Neural cell (in vitro differentiated cells): Measurements from ENCODE around the gene GRK3. TPM values are rescaled to one million over a fixed set of nuclear protein-coding genes. Genes with fewer than 3 reads are reported as not detected.
"Not testable (repeated sequence)": the region's sequence is repeated elsewhere in the genome, so short reads cannot be mapped to it uniquely, and the experiment has no call there.

Experiments used
- H2AFZ ChIP-seq: fragments of 200-600, 300-800 bp; sonication (generic), shearing (Covaris generic); 2 replicates; pipeline ENCODE4 v1.6.0; 2014; ENCODE audit warnings: low read depth, mild to moderate bottlenecking, antibody characterized with exemption, low read length, moderate library complexity
- H3F3A ChIP-seq: fragments of 200-600 bp; shearing (Covaris generic); 2 replicates; pipeline ENCODE4 v1.6.1; 2016; ENCODE audit warnings: mild to moderate bottlenecking, moderate library complexity, mixed read lengths, antibody characterized with exemption, low read length; ENCODE audit not compliant: insufficient read depth, poor library complexity, severe bottlenecking
- H3K27ac ChIP-seq: fragments of 200-600, 300-800 bp; sonication (generic), shearing (Covaris generic); 2 replicates; pipeline ENCODE4 v1.5.1; 2014; ENCODE audit warnings: mild to moderate bottlenecking, low read length, moderate library complexity
- H3K27me3 ChIP-seq: fragments of 300-800, 200-600 bp; sonication (generic), shearing (Covaris generic); 2 replicates; pipeline ENCODE4 v1.6.0; 2014; ENCODE audit warnings: mild to moderate bottlenecking, low read depth, low read length, moderate library complexity; ENCODE audit not compliant: insufficient read depth
- H3K36me3 ChIP-seq: fragments of 300-800, 200-600 bp; sonication (generic), shearing (Covaris generic); 2 replicates; pipeline ENCODE4 v1.5.1; 2014; ENCODE audit warnings: mild to moderate bottlenecking, antibody characterized with exemption, low read length, moderate library complexity; ENCODE audit not compliant: insufficient read depth
- H3K4me2 ChIP-seq: fragments of 300-800, 200-600 bp; sonication (generic), shearing (Covaris generic); 2 replicates; pipeline ENCODE4 v1.6.0; 2014; ENCODE audit warnings: mild to moderate bottlenecking, low read length
- H3K4me3 ChIP-seq: fragments of 300-800, 200-600 bp; sonication (generic), shearing (Covaris generic); 2 replicates; pipeline ENCODE4 v1.5.1; 2014; ENCODE audit warnings: mild to moderate bottlenecking, low read length, moderate library complexity
- H3K79me2 ChIP-seq: fragments of 200-600 bp; shearing (Covaris generic); replicated peaks from 2 replicates; pipeline ENCODE4 v1.6.0; 2014; ENCODE audit warnings: mild to moderate bottlenecking, low read length, moderate library complexity; ENCODE audit not compliant: insufficient read depth
- H3K9ac ChIP-seq: fragments of 300-800, 200-600 bp; sonication (generic), shearing (Covaris generic); 2 replicates; pipeline ENCODE4 v1.6.1; 2016; ENCODE audit warnings: mild to moderate bottlenecking, low read length, mixed read lengths
- H3K9me2 ChIP-seq: fragments of 200-600 bp; shearing (Covaris generic); 2 replicates; pipeline ENCODE4 v1.6.1; 2016; ENCODE audit warnings: mild to moderate bottlenecking, low read length, mixed read lengths; ENCODE audit not compliant: insufficient read depth
- H3K9me3 ChIP-seq: fragments of 200-600, 300-800 bp; sonication (generic), shearing (Covaris generic); 2 replicates; pipeline ENCODE4 v1.6.1; 2016; ENCODE audit warnings: mild to moderate bottlenecking, mixed run types, low read length, moderate library complexity, mixed read lengths
- H4K20me1 ChIP-seq: fragments of 200-600 bp; shearing (Covaris generic); 2 replicates; pipeline ENCODE4 v1.6.1; 2016; ENCODE audit warnings: mild to moderate bottlenecking, mixed run types; ENCODE audit not compliant: insufficient read depth
- EP300 ChIP-seq: fragments of 450-650 bp; conservative IDR thresholded peaks from 2 replicates; pipeline ENCODE4 v1.6.1; 2014; ENCODE audit warnings: antibody characterized with exemption, mild to moderate bottlenecking, moderate library complexity; ENCODE audit not compliant: poor library complexity, severe bottlenecking
- EZH2 ChIP-seq: fragments of 200-600, 300-800 bp; shearing (Covaris generic), sonication (generic); IDR thresholded peaks from 2 replicates; pipeline ENCODE4 v1.6.1; 2014; ENCODE audit warnings: antibody characterized with exemption, low read length, borderline replicate concordance, mild to moderate bottlenecking; ENCODE audit not compliant: insufficient read depth, poor library complexity, severe bottlenecking
- MXI1 ChIP-seq: fragments of 450-650 bp; conservative IDR thresholded peaks from 2 replicates; pipeline ENCODE4 v1.6.1; 2014; ENCODE audit warnings: antibody characterized with exemption, mild to moderate bottlenecking; ENCODE audit not compliant: poor library complexity, severe bottlenecking
- POLR2AphosphoS5 ChIP-seq: IDR thresholded peaks from 2 replicates; pipeline ENCODE4 v1.6.1; 2012
- RAD21 ChIP-seq: fragments of 450-650 bp; conservative IDR thresholded peaks from 2 replicates; pipeline ENCODE4 v1.6.1; 2014; ENCODE audit warnings: antibody characterized with exemption, mild to moderate bottlenecking, moderate library complexity
- SMC3 ChIP-seq: fragments of 450-650 bp; conservative IDR thresholded peaks from 2 replicates; pipeline ENCODE4 v1.6.1; 2014; ENCODE audit warnings: antibody characterized with exemption, mild to moderate bottlenecking, moderate library complexity; ENCODE audit not compliant: poor library complexity
- TAF1 ChIP-seq: IDR thresholded peaks from 2 replicates; pipeline ENCODE4 v1.6.1; 2012; ENCODE audit warnings: low read depth
- polyA plus RNA-seq: library from polyadenylated mRNA; depleted of rRNA; stranded (reverse); fragments of >200 nt; gene quantifications from 2 replicates; pipeline ENCODE4 v1.2.3, GENCODE V29; 2014
- TF ChIP-seq, protein P1 (sequence below): fragments of 450-650 bp; IDR thresholded peaks from 2 replicates; pipeline ENCODE4 v1.5.1; 2014; ENCODE audit warnings: antibody characterized with exemption, mild to moderate bottlenecking, moderate library complexity; ENCODE audit not compliant: poor library complexity, severe bottlenecking
- TF ChIP-seq, protein P2 (sequence below): IDR thresholded peaks from 2 replicates; pipeline ENCODE4 v1.6.1; 2012; ENCODE audit warnings: borderline replicate concordance

GRK3 gene
- polyA plus RNA-seq, 1 donor from 2014 or later: 9.8 TPM

DNA sequence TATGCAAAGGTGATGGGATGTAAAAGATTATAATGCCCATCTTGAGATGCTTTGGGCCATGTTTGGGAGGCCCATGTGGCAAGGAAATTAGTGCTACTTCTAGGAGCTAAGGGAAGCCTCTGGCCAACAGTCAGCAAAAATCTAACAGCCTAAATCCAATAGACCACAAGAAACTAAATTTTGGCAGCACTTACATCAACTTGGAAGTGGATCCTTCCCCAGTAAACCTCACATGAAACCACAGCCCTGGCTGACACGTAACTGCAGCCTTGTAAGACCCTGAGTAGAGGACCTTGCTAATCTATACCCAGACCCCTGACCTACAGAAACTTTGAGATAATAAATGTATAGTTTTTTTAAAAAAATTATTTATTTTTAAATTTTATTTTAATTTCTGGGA is 13.1 kb upstream of the GRK3 start:
- Histone ChIP-seq H3K36me3 (no peaks in the 10 kb centered on the region), H3K79me2 (no peaks in the 10 kb centered on the region), H3K27ac (no peak overlapping the region), H3K9me3 (no peaks in the 10 kb centered on the region), H3F3A (no peaks in the 10 kb centered on the region), H3K9ac (no peak overlapping the region), H2AFZ (no peak overlapping the region), H4K20me1 (no peaks in the 10 kb centered on the region), H3K27me3 (no peaks in the 10 kb centered on the region), H3K9me2 (no peaks in the 10 kb centered on the region), H3K4me3 (no peak overlapping the region), H3K4me2 (no peak overlapping the region)
- no peak for TF ChIP-seq EP300
- TF ChIP-seq TAF1: no peak
- TF ChIP-seq, protein P1, sequence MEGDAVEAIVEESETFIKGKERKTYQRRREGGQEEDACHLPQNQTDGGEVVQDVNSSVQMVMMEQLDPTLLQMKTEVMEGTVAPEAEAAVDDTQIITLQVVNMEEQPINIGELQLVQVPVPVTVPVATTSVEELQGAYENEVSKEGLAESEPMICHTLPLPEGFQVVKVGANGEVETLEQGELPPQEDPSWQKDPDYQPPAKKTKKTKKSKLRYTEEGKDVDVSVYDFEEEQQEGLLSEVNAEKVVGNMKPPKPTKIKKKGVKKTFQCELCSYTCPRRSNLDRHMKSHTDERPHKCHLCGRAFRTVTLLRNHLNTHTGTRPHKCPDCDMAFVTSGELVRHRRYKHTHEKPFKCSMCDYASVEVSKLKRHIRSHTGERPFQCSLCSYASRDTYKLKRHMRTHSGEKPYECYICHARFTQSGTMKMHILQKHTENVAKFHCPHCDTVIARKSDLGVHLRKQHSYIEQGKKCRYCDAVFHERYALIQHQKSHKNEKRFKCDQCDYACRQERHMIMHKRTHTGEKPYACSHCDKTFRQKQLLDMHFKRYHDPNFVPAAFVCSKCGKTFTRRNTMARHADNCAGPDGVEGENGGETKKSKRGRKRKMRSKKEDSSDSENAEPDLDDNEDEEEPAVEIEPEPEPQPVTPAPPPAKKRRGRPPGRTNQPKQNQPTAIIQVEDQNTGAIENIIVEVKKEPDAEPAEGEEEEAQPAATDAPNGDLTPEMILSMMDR: no peak
- TF ChIP-seq SMC3: no peak
- no peak for TF ChIP-seq EZH2
- TF ChIP-seq, protein P2, sequence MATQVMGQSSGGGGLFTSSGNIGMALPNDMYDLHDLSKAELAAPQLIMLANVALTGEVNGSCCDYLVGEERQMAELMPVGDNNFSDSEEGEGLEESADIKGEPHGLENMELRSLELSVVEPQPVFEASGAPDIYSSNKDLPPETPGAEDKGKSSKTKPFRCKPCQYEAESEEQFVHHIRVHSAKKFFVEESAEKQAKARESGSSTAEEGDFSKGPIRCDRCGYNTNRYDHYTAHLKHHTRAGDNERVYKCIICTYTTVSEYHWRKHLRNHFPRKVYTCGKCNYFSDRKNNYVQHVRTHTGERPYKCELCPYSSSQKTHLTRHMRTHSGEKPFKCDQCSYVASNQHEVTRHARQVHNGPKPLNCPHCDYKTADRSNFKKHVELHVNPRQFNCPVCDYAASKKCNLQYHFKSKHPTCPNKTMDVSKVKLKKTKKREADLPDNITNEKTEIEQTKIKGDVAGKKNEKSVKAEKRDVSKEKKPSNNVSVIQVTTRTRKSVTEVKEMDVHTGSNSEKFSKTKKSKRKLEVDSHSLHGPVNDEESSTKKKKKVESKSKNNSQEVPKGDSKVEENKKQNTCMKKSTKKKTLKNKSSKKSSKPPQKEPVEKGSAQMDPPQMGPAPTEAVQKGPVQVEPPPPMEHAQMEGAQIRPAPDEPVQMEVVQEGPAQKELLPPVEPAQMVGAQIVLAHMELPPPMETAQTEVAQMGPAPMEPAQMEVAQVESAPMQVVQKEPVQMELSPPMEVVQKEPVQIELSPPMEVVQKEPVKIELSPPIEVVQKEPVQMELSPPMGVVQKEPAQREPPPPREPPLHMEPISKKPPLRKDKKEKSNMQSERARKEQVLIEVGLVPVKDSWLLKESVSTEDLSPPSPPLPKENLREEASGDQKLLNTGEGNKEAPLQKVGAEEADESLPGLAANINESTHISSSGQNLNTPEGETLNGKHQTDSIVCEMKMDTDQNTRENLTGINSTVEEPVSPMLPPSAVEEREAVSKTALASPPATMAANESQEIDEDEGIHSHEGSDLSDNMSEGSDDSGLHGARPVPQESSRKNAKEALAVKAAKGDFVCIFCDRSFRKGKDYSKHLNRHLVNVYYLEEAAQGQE: no peak
- no peak for TF ChIP-seq MXI1
- no peak for TF ChIP-seq RAD21

DNA sequence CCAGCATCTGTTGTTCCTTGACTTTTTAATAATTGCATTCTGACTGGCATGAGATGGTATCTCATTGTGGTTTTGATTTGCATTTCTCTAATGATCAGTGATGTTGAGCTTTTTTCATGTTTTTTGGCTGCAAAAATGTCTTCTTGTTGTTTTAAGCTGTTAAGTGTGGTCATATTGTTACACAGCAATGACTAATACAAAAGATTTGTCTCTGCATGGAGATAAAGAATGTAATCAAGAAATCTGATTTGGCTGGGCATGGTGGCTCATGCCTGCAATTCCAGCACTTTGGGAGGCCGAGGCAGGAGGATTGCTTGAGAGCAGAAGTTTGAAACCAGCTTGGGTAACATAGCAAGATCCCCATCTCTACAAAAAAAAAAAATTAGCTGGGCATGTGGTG is 12.1 kb upstream of the GRK3 start:
- H4K20me1 ChIP-seq, H3K4me3 ChIP-seq, H3K79me2 ChIP-seq, H2AFZ ChIP-seq, H3K9me2 ChIP-seq, H3K27me3 ChIP-seq, H3F3A ChIP-seq, H3K9me3 ChIP-seq, H3K4me2 ChIP-seq, H3K9ac ChIP-seq, H3K27ac ChIP-seq, H3K36me3 ChIP-seq: not testable (repeated sequence)

DNA sequence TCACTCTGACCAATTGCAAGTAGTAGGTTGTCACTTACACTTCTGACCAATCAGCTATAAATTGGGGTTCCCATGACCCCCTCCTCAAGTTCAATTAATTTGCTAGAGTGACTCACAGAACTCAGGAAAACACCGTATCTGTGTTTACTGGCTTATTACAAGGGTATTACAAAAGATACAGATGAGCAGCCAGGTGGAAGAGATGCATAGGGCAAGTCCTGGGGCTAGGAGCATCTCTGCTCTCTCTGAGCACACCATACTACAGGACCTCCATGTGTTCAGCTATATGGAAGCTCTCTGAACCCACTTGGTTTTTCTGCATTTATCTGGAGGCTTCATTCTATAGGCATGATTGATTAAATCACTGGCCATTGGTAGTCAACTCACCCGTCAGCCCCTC is 11.3 kb upstream of the GRK3 start:
- no peak overlapping the region for H3K4me3 ChIP-seq
- no peak overlapping the region for H2AFZ ChIP-seq
- H3K79me2 ChIP-seq: no peaks in the 10 kb centered on the region
- no peak overlapping the region for H3K27ac ChIP-seq
- no peaks in the 10 kb centered on the region for H3F3A ChIP-seq
- H4K20me1 ChIP-seq: no peaks in the 10 kb centered on the region
- H3K4me2 ChIP-seq: no peak overlapping the region
- H3K9me3 ChIP-seq: no peaks in the 10 kb centered on the region
- no peaks in the 10 kb centered on the region for H3K36me3 ChIP-seq
- TF ChIP-seq, protein P2: no peak
- TF ChIP-seq RAD21: no peak
- no peak for TF ChIP-seq TAF1
- TF ChIP-seq EZH2: no peak
- no peak for TF ChIP-seq POLR2AphosphoS5
- no peak for TF ChIP-seq EP300
- TF ChIP-seq MXI1: no peak
- TF ChIP-seq, protein P1: no peak
- no peak for TF ChIP-seq SMC3
- no peaks in the 10 kb centered on the region for H3K9me2 ChIP-seq
- H3K27me3 ChIP-seq: no peaks in the 10 kb centered on the region
- H3K9ac ChIP-seq: no peak overlapping the region
